Prostate gland (tissue), 2 donors: Measurements from ENCODE around the gene MGAT4C.

Experiments used
- CTCF ChIP-seq, 4 experiments: fragments of 200-600 bp in 2 of 4; fragments of 450-650 bp in 2 of 4; sonication (generic) in 2 of 4; IDR thresholded peaks; 1 replicate in 3 of 4; 2 replicates in 1 of 4; pipeline ENCODE4 v1.5.1; 2016 to 2019; ENCODE audit warnings: antibody characterized with exemption in 4 of 4, mild to moderate bottlenecking in 2 of 4, moderate library complexity in 2 of 4
- POLR2AphosphoS5 ChIP-seq: sonication (generic); formaldehyde crosslinking; IDR thresholded peaks from one replicate; pipeline ENCODE4 v1.6.1; 2017; ENCODE audit warnings: antibody characterized with exemption

- TF ChIP-seq CTCF (IDR thresholded peaks at IDR 0.05) (no peak), POLR2AphosphoS5 (no peak)
Measured at GRCh38 chr12:85979641-85980040, 276.6 kb downstream of the MGAT4C start.
